GM23338 (cell line): ENCODE data around the gene TRIM27. TPM values are rescaled to one million over a fixed set of nuclear protein-coding genes. Genes with fewer than 3 reads are reported as not detected.

Source experiments
- ATAC-seq: fragments of 200-7000 bp; cut with Tn5 transposase; 3 replicates; pipeline ENCODE4 v1.9.1; 2020
- DNase-seq: peaks from one replicate; pipeline ENCODE4 v3.0.0-alpha.2; 2015; ENCODE audit warnings: low spot score
- H2AFZ ChIP-seq: fragments of 200-600 bp; sonication (generic); 2 replicates; pipeline ENCODE4 v1.8.0; 2016; ENCODE audit warnings: antibody characterized with exemption, mild to moderate bottlenecking, moderate library complexity
- H3F3A ChIP-seq: fragments of 200-600 bp; sonication (generic); replicated peaks from 2 replicates; pipeline ENCODE4 v1.8.0; 2017; ENCODE audit warnings: antibody characterized with exemption, mixed run types, low read depth
- H3K27ac ChIP-seq: fragments of 200-600 bp; sonication (generic); 2 replicates; pipeline ENCODE4 v1.6.1; 2016; ENCODE audit warnings: low read depth
- H3K27me3 ChIP-seq: fragments of 200-600 bp; sonication (generic); 2 replicates; pipeline ENCODE4 v1.8.0; 2016; ENCODE audit warnings: mild to moderate bottlenecking, mixed run types, moderate library complexity; ENCODE audit not compliant: insufficient read depth
- H3K36me3 ChIP-seq: fragments of 200-600 bp; sonication (generic); 2 replicates; pipeline ENCODE4 v1.8.0; 2016; ENCODE audit warnings: mild to moderate bottlenecking; ENCODE audit not compliant: insufficient read depth
- H3K4me1 ChIP-seq: fragments of 200-600 bp; sonication (generic); 2 replicates; pipeline ENCODE4 v1.8.0; 2016; ENCODE audit warnings: mild to moderate bottlenecking, moderate library complexity; ENCODE audit not compliant: insufficient read depth
- H3K4me2 ChIP-seq: fragments of 200-600 bp; sonication (generic); 2 replicates; pipeline ENCODE4 v1.7.1; 2017; ENCODE audit warnings: mixed run types
- H3K4me3 ChIP-seq: fragments of 200-600 bp; sonication (generic); 2 replicates; pipeline ENCODE4 v1.6.1; 2016; ENCODE audit warnings: mixed run types
- H3K79me2 ChIP-seq: fragments of 200-600 bp; sonication (generic); replicated peaks from 2 replicates; pipeline ENCODE4 v1.8.0; 2017; ENCODE audit warnings: mild to moderate bottlenecking; ENCODE audit not compliant: insufficient read depth
- H3K9me2 ChIP-seq: fragments of 200-600 bp; sonication (generic); 2 replicates; pipeline ENCODE4 v1.8.0; 2017; ENCODE audit not compliant: insufficient read depth
- H4K20me1 ChIP-seq: fragments of 200-600 bp; sonication (generic); replicated peaks from 2 replicates; pipeline ENCODE4 v1.8.0; 2017; ENCODE audit warnings: mild to moderate bottlenecking; ENCODE audit not compliant: insufficient read depth
- H3K27ac Mint-ChIP-seq: 2 replicates; pipeline ENCODE4 v1.8.0; 2020; ENCODE audit warnings: inconsistent platforms, mild to moderate bottlenecking, moderate library complexity, mixed read lengths
- H3K27me3 Mint-ChIP-seq: 3 replicates; pipeline ENCODE4 v1.8.0; 2022; ENCODE audit warnings: low read depth, mild to moderate bottlenecking, moderate library complexity, mixed read lengths, inconsistent platforms; ENCODE audit not compliant: insufficient read depth, poor library complexity
- H3K36me3 Mint-ChIP-seq: 3 replicates; pipeline ENCODE4 v1.8.0; 2021; ENCODE audit warnings: low read depth, mild to moderate bottlenecking, inconsistent platforms, moderate library complexity, mixed read lengths
- H3K4me1 Mint-ChIP-seq: 3 replicates; pipeline ENCODE4 v1.8.0; 2020; ENCODE audit warnings: mild to moderate bottlenecking, inconsistent platforms, mixed read lengths
- H3K4me3 Mint-ChIP-seq: 3 replicates; pipeline ENCODE4 v1.8.0; 2021; ENCODE audit warnings: moderate library complexity, mild to moderate bottlenecking, inconsistent platforms, mixed read lengths
- H3K9me3 Mint-ChIP-seq: 3 replicates; pipeline ENCODE4 v1.8.0; 2020; ENCODE audit warnings: moderate library complexity, mild to moderate bottlenecking, inconsistent platforms, mixed read lengths
- EZH2 ChIP-seq: fragments of 200-600 bp; sonication (generic); IDR thresholded peaks from one replicate; pipeline ENCODE4 v1.8.0; 2017; ENCODE audit warnings: antibody characterized with exemption, mild to moderate bottlenecking, low read depth; ENCODE audit not compliant: unreplicated experiment
- EZH2phosphoT487 ChIP-seq: fragments of 200-600 bp; sonication (generic); IDR thresholded peaks from one replicate; pipeline ENCODE4 v1.8.1; 2018; ENCODE audit warnings: antibody characterized with exemption; ENCODE audit not compliant: unreplicated experiment
- NANOG ChIP-seq: IDR thresholded peaks from 2 replicates; pipeline ENCODE4 v1.6.1; 2016; ENCODE audit warnings: antibody characterized with exemption, borderline replicate concordance
- POLR2AphosphoS5 ChIP-seq: IDR thresholded peaks from 2 replicates; pipeline ENCODE4 v1.6.1; 2016; ENCODE audit warnings: antibody characterized with exemption, low read depth
- STAT1 ChIP-seq: IDR thresholded peaks from one replicate; pipeline ENCODE4 v1.6.1; 2016; ENCODE audit warnings: antibody characterized with exemption; ENCODE audit not compliant: unreplicated experiment
- polyA plus RNA-seq: library from polyadenylated mRNA; unstranded; fragments of >200 nt; fragmentation: Nextera tagmentation; extraction: Ambion mirVana; gene quantifications from 2 replicates; pipeline ENCODE4 v1.2.1, GENCODE V29; 2016
- total RNA-seq: library from RNA; depleted of rRNA; stranded (reverse); fragments of >200 nt; shearing (Covaris generic); gene quantifications from 2 replicates; pipeline ENCODE4 v1.2.3, GENCODE V29; 2014
- TF ChIP-seq, protein P1 (sequence below): IDR thresholded peaks from 2 replicates; pipeline ENCODE4 v1.6.1; 2016; ENCODE audit warnings: antibody characterized with exemption
- TF ChIP-seq, protein P2 (sequence below): fragments of 250-450 bp; sonication (Bioruptor Pico); IDR thresholded peaks from 2 replicates; pipeline ENCODE4 v1.5.0; 2020; ENCODE audit warnings: mild to moderate bottlenecking, moderate library complexity
- TF ChIP-seq, protein P3 (sequence below), 2 experiments: fragments of 200-600 bp in 1 of 2; sonication (generic) in 1 of 2; conservative IDR thresholded peaks; 2 replicates each; pipeline versions ENCODE4 v1.5.1 to v1.6.1; 2016 to 2017; ENCODE audit warnings: antibody characterized with exemption in 2 of 2, low read depth in 2 of 2, mild to moderate bottlenecking in 2 of 2, moderate library complexity in 1 of 2

Gene TRIM27
- total and polyA plus RNA-seq, 2 experiments from 2014 or later = 43.1 to 127 TPM

DNA sequence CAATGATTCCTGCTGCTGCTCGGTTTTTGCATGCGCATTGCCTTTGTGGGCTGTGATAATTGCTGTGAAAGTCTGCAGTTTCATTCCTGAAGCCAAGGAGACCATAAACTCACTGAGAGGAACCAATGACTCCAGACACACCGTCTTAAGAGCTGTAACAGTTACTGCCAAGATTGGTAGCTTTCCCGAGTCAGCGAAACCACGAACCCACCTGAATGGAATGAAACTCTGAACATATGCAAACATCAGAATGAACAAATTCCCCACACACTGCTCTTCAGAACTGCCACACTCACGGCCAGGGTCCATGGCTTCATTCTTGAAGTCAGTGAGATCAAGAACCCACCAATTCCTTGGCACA lies 37.7 kb downstream of the TRIM27 start:
- no peak overlapping the region for H3K4me3 ChIP-seq
- H3K27me3 ChIP-seq = no peaks in the 10 kb centered on the region
- H3F3A ChIP-seq = 0 out of 2 replicates have a peak, but pooled peaks cover 3% of the 10 kb centered on the region
- no peaks in the 10 kb centered on the region for H3K36me3 ChIP-seq
- no peak for ATAC-seq
- H4K20me1 ChIP-seq = no peaks in the 10 kb centered on the region
- Mint-ChIP-seq H3K4me1 (peaks cover 3% of the 10 kb centered on the region; the same call in 2 of the 3 replicates), H3K4me3 (no peak overlapping the region), H3K36me3 (peaks cover 11% of the 10 kb centered on the region; the same call in 2 of the 3 replicates), H3K9me3 (peaks cover 19% of the 10 kb centered on the region), H3K27me3 (peaks cover 10% of the 10 kb centered on the region), H3K27ac (no peak overlapping the region)
- no peak for DNase-seq
- no peaks in the 10 kb centered on the region for H3K4me1 ChIP-seq
- no peaks in the 10 kb centered on the region for H3K79me2 ChIP-seq
- TF ChIP-seq POLR2AphosphoS5 = no peak
- TF ChIP-seq EZH2phosphoT487 = no peak
- H3K9me2 ChIP-seq = no peaks in the 10 kb centered on the region
- no peak overlapping the region for H3K4me2 ChIP-seq
- H3K27ac ChIP-seq = no peak overlapping the region
- no peak overlapping the region for H2AFZ ChIP-seq

DNA sequence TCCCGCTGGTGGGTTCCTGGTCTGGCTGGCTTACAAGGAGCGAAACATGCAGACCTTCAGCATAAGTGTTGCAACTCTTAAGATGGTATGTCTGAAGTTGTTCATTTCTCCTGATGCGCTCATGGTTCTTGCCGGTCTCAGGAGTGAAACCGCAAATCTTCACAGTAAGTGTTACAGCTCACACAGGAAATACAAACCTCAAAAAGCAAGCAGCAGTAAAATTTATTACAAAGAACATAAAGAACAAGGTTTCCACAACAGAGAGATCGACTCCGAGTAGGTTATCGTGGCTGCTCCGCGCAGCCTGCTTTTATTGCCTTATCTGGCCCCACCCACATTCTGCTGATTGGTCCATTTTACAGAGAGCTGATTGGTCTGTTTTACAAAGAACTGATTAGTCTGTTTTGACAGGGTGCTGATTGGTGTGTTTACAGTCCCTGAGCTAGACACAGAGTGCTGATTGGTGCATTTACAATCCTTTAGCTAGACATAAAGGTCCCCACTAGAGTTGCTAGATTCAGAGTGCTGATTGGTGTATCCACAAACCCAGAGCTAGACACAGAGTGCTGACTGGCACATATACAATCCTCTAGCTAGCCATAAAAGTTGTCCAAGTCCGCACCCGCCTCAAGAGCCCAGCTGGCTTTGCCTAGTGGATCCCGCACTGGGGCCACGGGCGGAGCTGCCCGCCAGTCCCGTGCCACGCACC lies 39.2 kb downstream of the TRIM27 start:
- Histone ChIP-seq H2AFZ (no peak overlapping the region), H3K79me2 (no peaks in the 10 kb centered on the region), H3K27me3 (no peaks in the 10 kb centered on the region), H3K4me3 (no peak overlapping the region), H4K20me1 (no peaks in the 10 kb centered on the region), H3F3A (no peaks in the 10 kb centered on the region), H3K27ac (no peak overlapping the region), H3K4me2 (no peak overlapping the region), H3K9me2 (no peaks in the 10 kb centered on the region), H3K36me3 (no peaks in the 10 kb centered on the region), H3K4me1 (no peaks in the 10 kb centered on the region)
- TF ChIP-seq EZH2phosphoT487 (no peak), STAT1 (no peak), NANOG (no peak), EZH2 (no peak)
- TF ChIP-seq, protein P1, sequence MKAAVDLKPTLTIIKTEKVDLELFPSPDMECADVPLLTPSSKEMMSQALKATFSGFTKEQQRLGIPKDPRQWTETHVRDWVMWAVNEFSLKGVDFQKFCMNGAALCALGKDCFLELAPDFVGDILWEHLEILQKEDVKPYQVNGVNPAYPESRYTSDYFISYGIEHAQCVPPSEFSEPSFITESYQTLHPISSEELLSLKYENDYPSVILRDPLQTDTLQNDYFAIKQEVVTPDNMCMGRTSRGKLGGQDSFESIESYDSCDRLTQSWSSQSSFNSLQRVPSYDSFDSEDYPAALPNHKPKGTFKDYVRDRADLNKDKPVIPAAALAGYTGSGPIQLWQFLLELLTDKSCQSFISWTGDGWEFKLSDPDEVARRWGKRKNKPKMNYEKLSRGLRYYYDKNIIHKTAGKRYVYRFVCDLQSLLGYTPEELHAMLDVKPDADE = no peak
- TF ChIP-seq, protein P2, sequence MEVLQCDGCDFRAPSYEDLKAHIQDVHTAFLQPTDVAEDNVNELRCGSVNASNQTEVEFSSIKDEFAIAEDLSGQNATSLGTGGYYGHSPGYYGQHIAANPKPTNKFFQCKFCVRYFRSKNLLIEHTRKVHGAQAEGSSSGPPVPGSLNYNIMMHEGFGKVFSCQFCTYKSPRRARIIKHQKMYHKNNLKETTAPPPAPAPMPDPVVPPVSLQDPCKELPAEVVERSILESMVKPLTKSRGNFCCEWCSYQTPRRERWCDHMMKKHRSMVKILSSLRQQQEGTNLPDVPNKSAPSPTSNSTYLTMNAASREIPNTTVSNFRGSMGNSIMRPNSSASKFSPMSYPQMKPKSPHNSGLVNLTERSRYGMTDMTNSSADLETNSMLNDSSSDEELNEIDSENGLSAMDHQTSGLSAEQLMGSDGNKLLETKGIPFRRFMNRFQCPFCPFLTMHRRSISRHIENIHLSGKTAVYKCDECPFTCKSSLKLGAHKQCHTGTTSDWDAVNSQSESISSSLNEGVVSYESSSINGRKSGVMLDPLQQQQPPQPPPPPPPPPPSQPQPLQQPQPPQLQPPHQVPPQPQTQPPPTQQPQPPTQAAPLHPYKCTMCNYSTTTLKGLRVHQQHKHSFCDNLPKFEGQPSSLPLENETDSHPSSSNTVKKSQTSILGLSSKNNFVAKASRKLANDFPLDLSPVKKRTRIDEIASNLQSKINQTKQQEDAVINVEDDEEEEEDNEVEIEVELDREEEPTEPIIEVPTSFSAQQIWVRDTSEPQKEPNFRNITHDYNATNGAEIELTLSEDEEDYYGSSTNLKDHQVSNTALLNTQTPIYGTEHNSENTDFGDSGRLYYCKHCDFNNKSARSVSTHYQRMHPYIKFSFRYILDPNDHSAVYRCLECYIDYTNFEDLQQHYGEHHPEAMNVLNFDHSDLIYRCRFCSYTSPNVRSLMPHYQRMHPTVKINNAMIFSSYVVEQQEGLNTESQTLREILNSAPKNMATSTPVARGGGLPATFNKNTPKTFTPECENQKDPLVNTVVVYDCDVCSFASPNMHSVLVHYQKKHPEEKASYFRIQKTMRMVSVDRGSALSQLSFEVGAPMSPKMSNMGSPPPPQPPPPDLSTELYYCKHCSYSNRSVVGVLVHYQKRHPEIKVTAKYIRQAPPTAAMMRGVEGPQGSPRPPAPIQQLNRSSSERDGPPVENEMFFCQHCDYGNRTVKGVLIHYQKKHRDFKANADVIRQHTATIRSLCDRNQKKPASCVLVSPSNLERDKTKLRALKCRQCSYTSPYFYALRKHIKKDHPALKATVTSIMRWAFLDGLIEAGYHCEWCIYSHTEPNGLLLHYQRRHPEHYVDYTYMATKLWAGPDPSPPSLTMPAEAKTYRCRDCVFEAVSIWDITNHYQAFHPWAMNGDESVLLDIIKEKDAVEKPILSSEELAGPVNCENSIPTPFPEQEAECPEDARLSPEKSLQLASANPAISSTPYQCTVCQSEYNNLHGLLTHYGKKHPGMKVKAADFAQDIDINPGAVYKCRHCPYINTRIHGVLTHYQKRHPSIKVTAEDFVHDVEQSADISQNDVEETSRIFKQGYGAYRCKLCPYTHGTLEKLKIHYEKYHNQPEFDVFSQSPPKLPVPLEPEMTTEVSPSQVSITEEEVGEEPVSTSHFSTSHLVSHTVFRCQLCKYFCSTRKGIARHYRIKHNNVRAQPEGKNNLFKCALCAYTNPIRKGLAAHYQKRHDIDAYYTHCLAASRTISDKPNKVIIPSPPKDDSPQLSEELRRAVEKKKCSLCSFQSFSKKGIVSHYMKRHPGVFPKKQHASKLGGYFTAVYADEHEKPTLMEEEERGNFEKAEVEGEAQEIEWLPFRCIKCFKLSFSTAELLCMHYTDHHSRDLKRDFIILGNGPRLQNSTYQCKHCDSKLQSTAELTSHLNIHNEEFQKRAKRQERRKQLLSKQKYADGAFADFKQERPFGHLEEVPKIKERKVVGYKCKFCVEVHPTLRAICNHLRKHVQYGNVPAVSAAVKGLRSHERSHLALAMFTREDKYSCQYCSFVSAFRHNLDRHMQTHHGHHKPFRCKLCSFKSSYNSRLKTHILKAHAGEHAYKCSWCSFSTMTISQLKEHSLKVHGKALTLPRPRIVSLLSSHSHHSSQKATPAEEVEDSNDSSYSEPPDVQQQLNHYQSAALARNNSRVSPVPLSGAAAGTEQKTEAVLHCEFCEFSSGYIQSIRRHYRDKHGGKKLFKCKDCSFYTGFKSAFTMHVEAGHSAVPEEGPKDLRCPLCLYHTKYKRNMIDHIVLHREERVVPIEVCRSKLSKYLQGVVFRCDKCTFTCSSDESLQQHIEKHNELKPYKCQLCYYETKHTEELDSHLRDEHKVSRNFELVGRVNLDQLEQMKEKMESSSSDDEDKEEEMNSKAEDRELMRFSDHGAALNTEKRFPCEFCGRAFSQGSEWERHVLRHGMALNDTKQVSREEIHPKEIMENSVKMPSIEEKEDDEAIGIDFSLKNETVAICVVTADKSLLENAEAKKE (CRISPR knock-in tag) = no peak
- TF ChIP-seq, protein P3, sequence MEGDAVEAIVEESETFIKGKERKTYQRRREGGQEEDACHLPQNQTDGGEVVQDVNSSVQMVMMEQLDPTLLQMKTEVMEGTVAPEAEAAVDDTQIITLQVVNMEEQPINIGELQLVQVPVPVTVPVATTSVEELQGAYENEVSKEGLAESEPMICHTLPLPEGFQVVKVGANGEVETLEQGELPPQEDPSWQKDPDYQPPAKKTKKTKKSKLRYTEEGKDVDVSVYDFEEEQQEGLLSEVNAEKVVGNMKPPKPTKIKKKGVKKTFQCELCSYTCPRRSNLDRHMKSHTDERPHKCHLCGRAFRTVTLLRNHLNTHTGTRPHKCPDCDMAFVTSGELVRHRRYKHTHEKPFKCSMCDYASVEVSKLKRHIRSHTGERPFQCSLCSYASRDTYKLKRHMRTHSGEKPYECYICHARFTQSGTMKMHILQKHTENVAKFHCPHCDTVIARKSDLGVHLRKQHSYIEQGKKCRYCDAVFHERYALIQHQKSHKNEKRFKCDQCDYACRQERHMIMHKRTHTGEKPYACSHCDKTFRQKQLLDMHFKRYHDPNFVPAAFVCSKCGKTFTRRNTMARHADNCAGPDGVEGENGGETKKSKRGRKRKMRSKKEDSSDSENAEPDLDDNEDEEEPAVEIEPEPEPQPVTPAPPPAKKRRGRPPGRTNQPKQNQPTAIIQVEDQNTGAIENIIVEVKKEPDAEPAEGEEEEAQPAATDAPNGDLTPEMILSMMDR (conservative IDR thresholded peaks at IDR 0.05; ENCODE audit: low read depth in 2 of 2) = no peak
- Mint-ChIP-seq H3K4me3 (no peak overlapping the region; the same call in 1 of the 3 replicates), H3K27me3 (peaks cover 11% of the 10 kb centered on the region), H3K4me1 (peaks cover 8% of the 10 kb centered on the region; the same call in 2 of the 3 replicates), H3K9me3 (peaks cover 20% of the 10 kb centered on the region), H3K36me3 (peaks cover 11% of the 10 kb centered on the region; the same call in 2 of the 3 replicates), H3K27ac (no peak overlapping the region)
- peak; percentile 36 for ATAC-seq
- DNase-seq = no peak
